ENCODE results near the gene ATXN1.

The ATXN1 gene

DNA sequence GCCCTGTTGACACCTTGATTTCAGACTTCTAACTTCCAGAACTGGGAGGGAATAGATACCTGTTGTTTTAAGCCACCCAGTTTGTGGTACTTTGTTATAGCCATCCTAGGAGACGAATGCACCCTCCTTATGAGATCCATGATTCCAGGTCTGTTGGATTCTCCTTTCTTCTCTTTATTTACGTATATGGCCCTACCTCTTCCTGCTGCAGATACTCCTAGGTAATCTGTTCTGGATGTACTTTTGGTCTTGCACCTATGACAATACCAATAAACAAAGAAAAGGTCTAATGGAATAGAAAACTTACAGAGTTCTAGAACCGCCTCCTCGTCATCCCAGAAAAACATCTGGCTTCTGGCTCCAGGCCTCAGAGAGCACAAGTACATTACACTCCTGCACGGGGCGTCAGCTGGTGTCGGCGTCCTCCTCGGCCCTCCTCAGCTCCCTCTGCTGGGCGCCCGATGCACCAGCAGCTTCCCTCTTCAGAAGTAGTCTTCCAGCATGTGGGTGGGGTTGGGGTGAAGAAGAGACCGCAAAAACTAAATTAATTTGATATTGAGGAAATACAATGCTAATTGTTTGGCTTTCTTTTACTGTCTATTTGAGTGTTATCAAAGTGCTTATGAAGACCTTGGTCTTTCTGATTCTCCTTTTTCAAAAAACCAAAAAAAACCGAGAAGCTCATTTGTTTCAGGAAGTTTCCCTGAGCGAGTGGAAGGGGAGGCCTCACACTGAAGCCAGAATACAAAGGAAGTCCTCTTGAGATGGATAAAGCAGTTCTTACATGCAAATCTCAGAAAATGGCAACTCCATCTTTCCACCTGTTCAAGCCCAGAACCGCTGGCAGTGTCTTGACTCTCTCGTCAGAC lies 9.7 kb upstream of the ATXN1 start:
- peak; percentile 65 for ATAC-seq
- DNase-seq = peak; percentile 84
- H3K36me3 Mint-ChIP-seq (ENCODE audit: low read depth) = no peaks in the 10 kb centered on the region
- H3K4me3 Mint-ChIP-seq = no peak overlapping the region
- H3K4me1 Mint-ChIP-seq = peaks cover 53% of the 10 kb centered on the region
- H3K27me3 Mint-ChIP-seq = no peaks in the 10 kb centered on the region
- no peaks in the 10 kb centered on the region for H3K9me3 Mint-ChIP-seq
- H3K27ac Mint-ChIP-seq = no peak overlapping the region

DNA sequence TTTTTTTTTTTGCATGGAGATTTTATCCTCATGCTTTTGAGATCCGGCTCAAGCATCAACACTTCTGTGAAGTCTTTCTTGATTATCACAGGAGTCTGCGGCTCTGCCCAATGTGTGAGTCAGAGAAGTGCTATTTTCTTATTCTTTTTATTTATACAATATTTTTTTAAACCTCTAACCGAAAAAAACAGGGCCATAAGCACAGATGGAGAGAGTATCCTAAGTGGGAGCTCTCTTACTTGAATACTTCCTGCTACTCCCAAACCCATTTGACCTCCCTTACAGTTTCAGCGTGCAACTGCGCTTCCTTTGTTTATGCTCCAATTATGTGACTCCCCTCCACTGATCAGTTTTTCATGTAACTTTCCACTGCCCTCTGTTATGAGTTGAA lies 8.7 kb upstream of the ATXN1 start:
- Mint-ChIP-seq H3K9me3 (no peaks in the 10 kb centered on the region), H3K27ac (no peak overlapping the region), H3K27me3 (no peaks in the 10 kb centered on the region), H3K4me3 (no peak overlapping the region), H3K4me1 (peaks cover 62% of the 10 kb centered on the region), H3K36me3 (ENCODE audit: low read depth) (no peaks in the 10 kb centered on the region)
- ATAC-seq (no peak), DNase-seq (no peak)

DNA sequence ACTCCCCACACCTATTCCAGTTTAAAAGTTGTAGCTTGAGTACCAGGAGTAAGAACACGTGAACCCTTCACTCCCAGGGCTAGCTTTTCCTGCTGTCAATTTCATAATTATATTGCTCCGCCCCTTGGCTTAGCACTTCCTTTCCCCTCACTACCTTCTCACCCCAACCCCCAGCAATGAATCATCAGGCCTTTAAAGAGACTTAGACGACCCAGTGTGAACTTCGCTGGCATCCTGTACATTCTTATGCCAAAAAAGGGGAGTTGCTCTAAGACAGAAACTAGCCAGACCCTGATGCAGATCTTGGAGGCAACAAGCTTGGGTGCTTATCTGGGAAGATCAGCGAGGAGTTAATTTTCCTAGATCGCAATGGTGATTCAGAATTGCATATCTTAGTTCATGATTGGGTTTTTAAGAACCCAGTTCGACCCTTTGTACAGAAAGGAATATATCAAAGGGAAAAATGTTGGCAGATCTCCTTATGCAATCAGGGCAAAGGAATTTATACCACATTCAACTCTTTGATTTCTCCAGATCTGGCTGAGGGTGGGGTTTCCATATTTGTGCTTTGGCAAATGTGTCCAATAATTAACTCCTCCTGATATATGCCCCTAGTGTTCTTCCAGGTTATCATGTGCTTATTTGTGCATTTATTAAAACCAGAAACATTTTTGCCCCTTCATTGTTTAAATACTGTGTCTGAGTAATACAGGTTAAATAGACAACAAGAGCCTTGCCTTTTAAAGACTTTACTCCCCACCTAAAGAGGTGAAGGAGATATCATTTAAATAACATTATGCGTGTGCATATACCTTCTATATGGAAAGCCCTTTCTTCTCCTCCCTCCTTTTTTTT lies 8.1 kb upstream of the ATXN1 start:
- peak overlapping the region; percentile 10 for H3K4me3 Mint-ChIP-seq
- no peaks in the 10 kb centered on the region for H3K36me3 Mint-ChIP-seq (ENCODE audit: low read depth)
- no peaks in the 10 kb centered on the region for H3K27me3 Mint-ChIP-seq
- ATAC-seq = peak; percentile 78
- peak overlapping the region; percentile 44 for H3K27ac Mint-ChIP-seq
- peak; percentile 57 for DNase-seq
- no peaks in the 10 kb centered on the region for H3K9me3 Mint-ChIP-seq
- peaks cover 69% of the 10 kb centered on the region for H3K4me1 Mint-ChIP-seq

DNA sequence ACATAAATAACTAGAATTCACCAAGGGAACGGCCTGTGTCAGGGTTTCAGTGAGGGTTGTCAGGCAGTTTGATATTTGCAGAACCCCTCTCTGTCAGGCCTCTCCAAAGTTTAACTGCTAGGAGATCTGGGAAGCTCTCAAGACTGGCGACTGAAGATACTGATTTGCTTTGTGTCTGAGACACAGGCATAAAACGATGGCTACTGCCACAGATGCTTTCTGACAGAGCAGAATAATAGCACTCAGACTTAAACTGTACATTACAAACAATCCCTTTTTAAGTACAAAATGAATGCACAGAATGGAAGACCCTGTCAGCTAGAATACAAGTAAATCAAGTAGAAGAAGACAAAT lies 7.2 kb upstream of the ATXN1 start:
- H3K4me3 Mint-ChIP-seq = no peak overlapping the region
- no peaks in the 10 kb centered on the region for H3K36me3 Mint-ChIP-seq (ENCODE audit: low read depth)
- DNase-seq (no peak), ATAC-seq (no peak)
- no peaks in the 10 kb centered on the region for H3K9me3 Mint-ChIP-seq
- H3K27ac Mint-ChIP-seq = no peak overlapping the region
- no peaks in the 10 kb centered on the region for H3K27me3 Mint-ChIP-seq
- peaks cover 78% of the 10 kb centered on the region for H3K4me1 Mint-ChIP-seq

DNA sequence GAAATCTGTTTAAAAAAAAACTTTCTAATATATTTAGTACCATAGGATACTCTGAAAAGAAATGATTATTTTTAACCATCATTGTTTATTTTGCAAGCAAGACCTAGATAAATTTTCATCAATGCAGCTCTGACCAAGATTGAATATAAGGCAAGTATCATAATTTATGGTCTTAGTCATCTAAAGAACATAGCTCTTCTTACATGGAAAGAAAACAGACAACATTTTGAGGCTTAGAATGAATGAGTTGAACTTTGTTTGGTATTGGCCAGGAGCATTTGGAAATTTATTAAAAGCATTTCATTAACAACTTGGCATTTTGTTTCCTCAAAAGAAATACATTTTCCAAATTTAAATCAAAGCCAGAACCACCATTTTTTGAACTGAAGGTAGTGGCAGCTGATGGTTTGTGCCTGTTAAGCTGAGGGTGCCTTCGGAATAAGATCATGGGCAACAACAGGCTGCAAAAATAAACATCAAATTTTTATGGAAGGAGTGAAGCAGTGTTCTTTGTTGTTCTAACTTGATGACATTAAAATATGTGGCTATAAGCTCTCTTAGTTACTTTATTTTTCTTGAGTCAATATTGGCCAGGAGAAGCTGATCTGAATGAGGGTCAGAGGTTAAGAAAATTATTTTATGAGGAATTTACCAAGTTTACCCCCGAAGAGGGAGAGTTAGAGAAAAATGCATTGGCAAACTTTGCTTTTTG lies 6.7 kb upstream of the ATXN1 start:
- H3K36me3 Mint-ChIP-seq (ENCODE audit: low read depth) = no peaks in the 10 kb centered on the region
- no peak overlapping the region for H3K27ac Mint-ChIP-seq
- no peaks in the 10 kb centered on the region for H3K27me3 Mint-ChIP-seq
- no peaks in the 10 kb centered on the region for H3K9me3 Mint-ChIP-seq
- DNase-seq (no peak), ATAC-seq (no peak)
- H3K4me1 Mint-ChIP-seq = peaks cover 81% of the 10 kb centered on the region
- H3K4me3 Mint-ChIP-seq = no peak overlapping the region

DNA sequence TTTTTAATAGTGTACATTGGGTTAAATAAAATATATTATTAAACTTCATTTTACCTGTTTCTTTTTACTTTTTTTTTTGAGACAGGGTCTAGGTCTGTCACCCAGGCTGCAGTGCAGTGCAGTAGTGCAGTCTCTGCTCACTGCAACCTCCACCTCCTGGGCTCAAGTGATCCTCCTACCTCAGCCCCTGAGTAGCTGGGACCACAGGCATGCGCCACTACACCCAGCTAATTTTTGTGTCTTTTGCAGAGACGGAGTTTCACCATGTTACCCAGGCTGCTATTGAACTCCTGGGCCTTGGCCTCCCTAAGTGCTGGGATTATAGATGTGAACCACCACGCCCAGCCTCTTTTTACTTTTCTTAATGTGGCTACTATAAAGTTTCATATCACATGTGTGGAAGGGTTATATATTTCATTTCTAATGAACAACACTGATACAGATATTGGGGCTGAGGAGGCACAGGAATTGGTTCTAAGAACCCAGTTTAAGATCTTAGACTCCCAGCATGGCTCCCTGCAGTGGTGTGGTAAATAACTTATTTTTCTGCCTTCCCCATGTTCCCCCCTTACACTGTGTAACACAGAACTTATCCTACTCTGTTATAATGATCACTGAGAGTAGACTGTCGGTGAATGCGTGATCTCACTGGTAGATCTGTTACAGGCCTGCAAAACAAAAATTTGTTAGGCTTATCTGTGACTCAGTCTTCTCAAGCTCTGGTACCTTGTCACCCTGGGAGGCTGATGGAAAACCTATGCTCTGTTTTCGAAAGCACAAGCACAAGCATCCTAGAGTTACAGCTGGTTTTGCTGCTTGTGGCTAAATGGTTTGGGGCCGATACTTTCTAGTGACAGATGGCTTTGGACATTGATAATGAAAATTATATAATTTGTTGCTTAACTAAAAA lies 5.8 kb upstream of the ATXN1 start:
- DNase-seq = no peak
- Mint-ChIP-seq H3K9me3 (no peaks in the 10 kb centered on the region), H3K27ac (peak overlapping the region; percentile 48), H3K4me1 (peaks cover 84% of the 10 kb centered on the region), H3K27me3 (no peaks in the 10 kb centered on the region), H3K4me3 (no peak overlapping the region), H3K36me3 (ENCODE audit: low read depth) (no peaks in the 10 kb centered on the region)
- no peak for ATAC-seq

DNA sequence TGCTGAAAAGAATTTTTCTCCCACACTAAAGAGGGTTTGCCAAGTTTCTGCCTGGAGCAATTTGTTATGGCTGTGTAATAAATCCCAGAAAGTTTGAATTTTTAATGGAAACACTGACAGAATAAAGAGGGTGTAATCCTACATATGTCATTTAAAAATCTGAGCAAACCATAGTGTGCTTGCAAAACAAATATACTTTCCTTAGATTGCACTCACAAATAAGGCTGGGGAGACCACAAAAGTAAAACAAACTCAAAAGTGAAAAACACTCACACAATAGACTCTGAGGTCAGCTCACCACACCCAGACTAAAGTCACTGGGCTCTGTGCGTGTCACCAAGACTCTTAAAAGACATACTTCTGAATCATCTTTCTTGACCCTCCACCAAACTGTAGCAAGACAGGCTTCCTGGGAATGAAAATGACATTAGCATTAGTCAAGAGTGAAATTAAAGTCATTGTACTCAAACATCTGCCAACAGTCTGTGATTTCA lies 4.8 kb upstream of the ATXN1 start:
- Mint-ChIP-seq H3K4me1 (peaks cover 78% of the 10 kb centered on the region), H3K4me3 (no peak overlapping the region), H3K9me3 (no peaks in the 10 kb centered on the region), H3K27ac (peak overlapping the region; percentile 78), H3K27me3 (no peaks in the 10 kb centered on the region), H3K36me3 (ENCODE audit: low read depth) (peaks cover 1% of the 10 kb centered on the region)
- ATAC-seq (peak; percentile 16), DNase-seq (peak; percentile 25)

DNA sequence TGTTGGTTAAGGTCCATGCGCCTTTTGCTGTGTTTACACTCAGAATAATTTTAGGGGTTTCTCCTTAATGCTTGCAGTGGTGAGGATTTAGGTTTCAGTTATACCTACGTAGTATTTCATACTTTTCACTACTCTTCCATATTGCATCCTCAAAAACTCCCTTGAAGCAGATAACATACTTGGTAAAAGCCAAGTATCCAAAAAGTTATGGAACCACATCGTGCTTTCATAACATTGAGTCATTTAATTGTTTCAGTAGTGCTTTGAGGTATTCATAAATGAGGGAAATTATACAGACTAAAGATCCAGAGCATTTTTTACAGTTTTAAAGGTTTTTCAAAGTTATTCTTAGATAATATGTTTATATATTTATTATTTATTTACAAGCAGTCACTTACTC lies 4.0 kb upstream of the ATXN1 start:
- Mint-ChIP-seq H3K27me3 (no peaks in the 10 kb centered on the region), H3K4me3 (no peak overlapping the region), H3K36me3 (ENCODE audit: low read depth) (peaks cover 3% of the 10 kb centered on the region), H3K27ac (peak overlapping the region; percentile 37), H3K4me1 (peaks cover 71% of the 10 kb centered on the region), H3K9me3 (no peaks in the 10 kb centered on the region)
- DNase-seq (no peak), ATAC-seq (no peak)

DNA sequence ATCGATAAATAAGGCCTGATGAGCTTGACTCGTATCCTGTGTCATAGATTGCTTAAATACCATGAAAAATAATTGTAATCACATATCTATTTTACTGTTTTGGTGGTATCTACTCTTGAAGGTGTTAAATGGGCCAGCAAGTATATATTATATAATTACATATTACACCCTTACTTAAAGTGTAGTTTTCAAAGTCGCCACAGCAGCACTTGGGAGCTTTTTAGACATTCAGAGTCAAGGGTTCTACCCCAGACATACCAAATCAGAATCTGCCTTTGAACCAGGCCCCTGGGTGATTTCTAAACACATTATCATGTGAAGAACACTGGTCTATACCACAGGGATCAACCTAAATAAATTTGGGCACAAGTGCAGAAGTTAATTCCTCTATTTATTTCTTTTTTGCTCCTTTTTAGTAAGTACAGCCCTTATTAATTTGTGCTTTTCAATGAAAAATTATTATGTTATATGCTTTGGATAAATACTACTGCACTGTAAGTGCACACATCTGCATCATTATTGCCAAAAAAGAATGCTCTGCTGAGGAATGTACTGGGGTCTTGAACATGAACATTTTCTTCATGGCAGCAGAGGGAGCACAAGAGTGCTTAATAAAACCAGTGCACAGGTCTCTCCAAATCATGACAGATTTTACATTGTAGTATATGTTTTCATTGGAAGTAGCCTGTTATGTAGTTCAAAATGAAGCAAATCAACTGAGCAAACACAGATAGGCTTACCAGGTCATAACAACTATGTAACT lies 3.1 kb upstream of the ATXN1 start:
- no peak overlapping the region for H3K27ac Mint-ChIP-seq
- H3K4me1 Mint-ChIP-seq = peaks cover 67% of the 10 kb centered on the region
- DNase-seq (no peak), ATAC-seq (no peak)
- no peaks in the 10 kb centered on the region for H3K9me3 Mint-ChIP-seq
- H3K4me3 Mint-ChIP-seq = peak overlapping the region; percentile 93
- H3K27me3 Mint-ChIP-seq = no peaks in the 10 kb centered on the region
- H3K36me3 Mint-ChIP-seq (ENCODE audit: low read depth) = peaks cover 6% of the 10 kb centered on the region

DNA sequence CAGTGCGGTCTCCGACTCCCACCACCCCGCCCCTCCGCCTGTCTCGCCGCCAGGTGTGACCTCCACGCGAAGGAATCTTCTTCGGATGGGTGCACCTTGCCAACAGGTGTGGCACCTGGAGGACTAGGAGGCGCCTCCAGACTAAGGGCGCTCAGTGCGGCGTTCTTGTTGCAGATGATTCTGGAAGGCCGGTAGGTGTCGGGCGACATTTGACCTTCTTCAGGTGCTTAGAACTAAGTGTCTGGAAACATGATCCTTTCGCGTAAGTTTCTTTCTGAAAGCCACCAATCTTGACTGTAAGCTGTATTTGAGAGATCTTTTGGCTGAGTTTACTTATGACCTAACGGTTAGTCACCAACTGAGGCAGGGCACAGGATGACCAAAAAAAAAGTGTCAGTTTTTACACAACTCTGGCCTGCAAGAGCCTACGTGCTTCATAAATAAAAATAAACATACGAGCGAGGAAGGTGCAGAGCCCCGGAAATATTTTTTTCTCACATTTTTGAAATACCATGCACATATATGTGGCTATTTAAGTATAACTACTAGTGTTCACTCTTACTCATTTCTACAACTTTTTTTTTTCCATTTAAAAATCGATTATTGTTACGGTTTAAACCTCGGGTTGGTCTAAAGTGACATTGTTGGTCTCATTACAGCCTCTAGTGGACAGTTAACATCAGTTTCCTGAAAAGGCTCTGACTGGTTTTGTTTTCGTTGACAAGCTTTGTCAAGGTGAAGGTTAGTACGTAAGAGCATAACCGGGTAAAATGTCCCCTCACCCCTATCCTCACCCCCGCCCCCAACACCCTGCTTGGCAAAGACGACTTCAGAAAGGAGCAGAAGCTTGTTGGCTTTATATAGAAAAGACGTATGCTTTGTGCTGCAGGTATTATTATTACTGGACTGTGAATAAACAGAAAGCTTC lies 1.6 kb upstream of the ATXN1 start:
- DNase-seq (peak; percentile 47), ATAC-seq (peak; percentile 37)
- Mint-ChIP-seq H3K27ac (peak overlapping the region; percentile 93), H3K4me1 (peaks cover 67% of the 10 kb centered on the region), H3K36me3 (ENCODE audit: low read depth) (peaks cover 6% of the 10 kb centered on the region), H3K27me3 (no peaks in the 10 kb centered on the region), H3K4me3 (peak overlapping the region; percentile 93), H3K9me3 (no peaks in the 10 kb centered on the region)

DNA sequence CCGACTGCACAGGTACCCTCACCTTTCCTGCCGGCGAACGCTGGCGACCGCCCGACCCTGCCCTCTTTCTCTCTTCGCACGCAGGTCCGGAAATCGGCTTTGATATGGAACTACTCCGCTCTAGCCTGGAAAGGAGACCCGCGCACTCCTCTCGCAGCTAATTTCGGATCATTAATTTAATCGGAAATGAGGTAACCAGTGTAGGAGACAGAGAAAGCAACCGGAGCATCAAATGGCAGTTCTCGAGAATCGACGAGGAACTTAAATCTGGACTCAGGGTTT lies 949 bp upstream of the ATXN1 start:
- Mint-ChIP-seq H3K27ac (peak overlapping the region; percentile 93), H3K36me3 (ENCODE audit: low read depth) (peaks cover 6% of the 10 kb centered on the region)
- DNase-seq = no peak

DNA sequence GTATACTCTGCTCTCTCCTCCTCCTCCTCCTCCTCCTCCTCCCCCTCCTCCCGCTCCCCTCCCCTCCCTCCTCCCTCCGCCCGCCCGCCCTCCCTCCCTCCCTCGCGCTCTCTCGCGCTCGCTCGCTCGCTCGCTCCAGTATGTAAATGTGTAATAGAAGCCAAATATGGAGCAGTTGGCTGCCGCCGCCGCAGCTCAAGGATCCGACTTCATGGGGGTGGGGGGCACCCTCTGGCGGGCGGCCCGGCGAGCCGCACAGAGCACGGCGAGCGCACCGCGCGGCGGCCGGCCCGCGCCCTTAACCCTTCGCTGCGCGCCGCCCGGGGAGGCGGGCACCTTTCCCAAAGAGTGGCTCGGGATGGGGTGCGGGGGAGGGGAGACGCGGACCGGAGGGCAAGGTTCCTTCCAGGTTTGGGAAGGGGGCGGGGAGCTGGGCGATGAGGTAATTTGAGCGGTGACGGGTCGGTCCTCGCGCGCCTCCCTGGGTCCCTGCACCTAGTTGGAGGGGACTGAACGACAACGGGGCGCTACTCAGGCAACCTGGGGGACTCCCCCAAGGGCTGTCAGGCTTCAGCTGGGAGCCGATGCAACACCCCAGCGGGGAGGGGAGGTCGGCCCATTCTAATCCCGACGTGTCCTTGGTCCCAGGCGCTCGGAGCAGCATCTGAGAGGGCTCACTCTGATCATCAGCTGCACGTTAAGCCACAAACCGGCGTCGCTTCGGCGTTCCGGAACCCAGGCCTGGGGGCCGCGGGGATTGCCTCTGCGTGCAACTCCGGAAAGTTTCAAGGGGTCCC lies 409 bp upstream of the ATXN1 start:
- Mint-ChIP-seq H3K27me3 (no peaks in the 10 kb centered on the region), H3K9me3 (no peaks in the 10 kb centered on the region), H3K4me1 (peaks cover 68% of the 10 kb centered on the region), H3K27ac (peak overlapping the region; percentile 93), H3K36me3 (ENCODE audit: low read depth) (peaks cover 9% of the 10 kb centered on the region), H3K4me3 (peak overlapping the region; percentile 93)
- ATAC-seq (peak; percentile 70), DNase-seq (peak; percentile 82)

More for the DNA sequence above, 949 bp upstream of the ATXN1 start:
- no peaks in the 10 kb centered on the region for H3K9me3 Mint-ChIP-seq
- H3K27me3 Mint-ChIP-seq = no peaks in the 10 kb centered on the region
- H3K4me1 Mint-ChIP-seq = peaks cover 67% of the 10 kb centered on the region
- no peak for ATAC-seq
- peak overlapping the region; percentile 93 for H3K4me3 Mint-ChIP-seq
